PC-9 (cell line): ENCODE results near the gene RUNX2. TPM values are rescaled to one million over a fixed set of nuclear protein-coding genes. Genes with fewer than 3 reads are reported as not detected.

Experiments
- BruUV-seq: library from RNA; stranded (reverse); fragments of 400-500 nt; replicated peaks from 2 replicates; lab custom pipeline; 2021; lab: Mats Ljungman, UMichigan
- CTCF ChIA-PET: fragments of 300-600 bp; sonication (Branson Sonifier 250); formaldehyde crosslinking; loops from one replicate; lab custom pipeline; 2022; ENCODE audit warnings: antibody characterized with exemption; lab: Charles Lee
- POLR2A ChIA-PET: fragments of 300-600 bp; sonication (Branson Sonifier 250); formaldehyde crosslinking; loops from one replicate; lab custom pipeline; 2022; ENCODE audit warnings: antibody characterized with exemption; ENCODE audit not compliant: unreplicated experiment; lab: Charles Lee
- DNase-seq, 2 experiments: peaks; one replicate each; pipeline versions ENCODE4 v3.0.0 to v3.0.0-alpha.2; 2015 to 2022; ENCODE audit warnings: mixed read lengths in 1 of 2
- H2AFZ ChIP-seq: fragments of 200-600 bp; sonication (generic); 2 replicates; pipeline ENCODE4 v1.8.1; 2017; ENCODE audit warnings: antibody characterized with exemption
- H3F3A ChIP-seq: fragments of 200-600 bp; sonication (generic); 2 replicates; pipeline ENCODE4 v1.8.1; 2017; ENCODE audit warnings: antibody characterized with exemption, mild to moderate bottlenecking, low read depth; ENCODE audit not compliant: insufficient read depth
- H3K27ac ChIP-seq: fragments of 200-600 bp; sonication (generic); 2 replicates; pipeline ENCODE4 v1.6.1; 2016; ENCODE audit warnings: mixed run types
- H3K27me3 ChIP-seq: fragments of 200-600 bp; sonication (generic); 2 replicates; pipeline ENCODE4 v1.6.1; 2016; ENCODE audit warnings: low read depth, mixed run types; ENCODE audit not compliant: insufficient read depth
- H3K36me3 ChIP-seq: fragments of 200-600 bp; sonication (generic); 2 replicates; pipeline ENCODE4 v1.6.1; 2016; ENCODE audit warnings: low read depth, mixed run types
- H3K4me1 ChIP-seq: fragments of 200-600 bp; sonication (generic); replicated peaks from 2 replicates; pipeline ENCODE4 v1.6.1; 2016; ENCODE audit warnings: mixed run types; ENCODE audit not compliant: insufficient read depth
- H3K4me2 ChIP-seq: fragments of 200-600 bp; sonication (generic); 2 replicates; pipeline ENCODE4 v1.6.1; 2017; ENCODE audit warnings: mixed run types
- H3K4me3 ChIP-seq: fragments of 200-600 bp; sonication (generic); 2 replicates; pipeline ENCODE4 v1.6.1; 2016; ENCODE audit warnings: mixed run types
- H3K79me2 ChIP-seq: fragments of 200-600 bp; sonication (generic); 2 replicates; pipeline ENCODE4 v1.6.1; 2017; ENCODE audit warnings: low read depth, mixed run types
- H3K9me2 ChIP-seq: fragments of 200-600 bp; sonication (generic); 2 replicates; pipeline ENCODE4 v1.8.1; 2017; ENCODE audit warnings: mild to moderate bottlenecking; ENCODE audit not compliant: insufficient read depth
- H3K9me3 ChIP-seq: fragments of 200-600 bp; sonication (generic); 2 replicates; pipeline ENCODE4 v1.8.1; 2016; ENCODE audit warnings: low read depth; ENCODE audit not compliant: insufficient read depth
- H4K20me1 ChIP-seq: fragments of 200-600 bp; sonication (generic); 2 replicates; pipeline ENCODE4 v1.8.1; 2017; ENCODE audit not compliant: insufficient read depth
- EZH2 ChIP-seq: fragments of 200-600 bp; sonication (generic); IDR thresholded peaks from 2 replicates; pipeline ENCODE4 v1.8.0; 2017; ENCODE audit warnings: antibody characterized with exemption, low read depth
- intact Hi-C: fragments of 100-400 bp; cut with micrococcal nuclease; formaldehyde crosslinking; loops from one replicate; pipeline ENCODE4 v1.10.0; 2022; ENCODE audit not compliant: unreplicated experiment
- total RNA-seq: library from RNA; stranded (reverse); gene quantifications from 2 replicates; pipeline ENCODE4 v1.2.3, GENCODE V29; 2021
- TF ChIP-seq, protein P1 (sequence below): fragments of 200-600 bp; sonication (generic); conservative IDR thresholded peaks from 2 replicates; pipeline ENCODE4 v1.6.1; 2017; ENCODE audit warnings: mixed run types, antibody characterized with exemption, mild to moderate bottlenecking, moderate library complexity

Gene RUNX2
- total RNA-seq, 1 experiment from 2014 or later, result 12.5 TPM

GRCh38 chr6:45562171-45562570 is 234.0 kb downstream of the RUNX2 start:
- Histone ChIP-seq H4K20me1 (no peaks in the 10 kb centered on the region), H3K9me2 (no peaks in the 10 kb centered on the region), H3K4me2 (no peak overlapping the region), H2AFZ (no peak overlapping the region), H3K79me2 (no peaks in the 10 kb centered on the region), H3K4me3 (no peak overlapping the region), H3K4me1 (0 out of 2 replicates have a peak, but pooled peaks cover 3% of the 10 kb centered on the region), H3F3A (no peaks in the 10 kb centered on the region), H3K27ac (no peak overlapping the region), H3K36me3 (no peaks in the 10 kb centered on the region), H3K9me3 (no peaks in the 10 kb centered on the region), H3K27me3 (no peaks in the 10 kb centered on the region)
- DNase-seq, result no peak
- no TSS peak for BruUV-seq
- ChIA-PET CTCF (no interaction called here), POLR2A (no interaction called here)
- TF ChIP-seq, protein P1, sequence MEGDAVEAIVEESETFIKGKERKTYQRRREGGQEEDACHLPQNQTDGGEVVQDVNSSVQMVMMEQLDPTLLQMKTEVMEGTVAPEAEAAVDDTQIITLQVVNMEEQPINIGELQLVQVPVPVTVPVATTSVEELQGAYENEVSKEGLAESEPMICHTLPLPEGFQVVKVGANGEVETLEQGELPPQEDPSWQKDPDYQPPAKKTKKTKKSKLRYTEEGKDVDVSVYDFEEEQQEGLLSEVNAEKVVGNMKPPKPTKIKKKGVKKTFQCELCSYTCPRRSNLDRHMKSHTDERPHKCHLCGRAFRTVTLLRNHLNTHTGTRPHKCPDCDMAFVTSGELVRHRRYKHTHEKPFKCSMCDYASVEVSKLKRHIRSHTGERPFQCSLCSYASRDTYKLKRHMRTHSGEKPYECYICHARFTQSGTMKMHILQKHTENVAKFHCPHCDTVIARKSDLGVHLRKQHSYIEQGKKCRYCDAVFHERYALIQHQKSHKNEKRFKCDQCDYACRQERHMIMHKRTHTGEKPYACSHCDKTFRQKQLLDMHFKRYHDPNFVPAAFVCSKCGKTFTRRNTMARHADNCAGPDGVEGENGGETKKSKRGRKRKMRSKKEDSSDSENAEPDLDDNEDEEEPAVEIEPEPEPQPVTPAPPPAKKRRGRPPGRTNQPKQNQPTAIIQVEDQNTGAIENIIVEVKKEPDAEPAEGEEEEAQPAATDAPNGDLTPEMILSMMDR, result no peak
- no peak for TF ChIP-seq EZH2
- intact Hi-C loops, result no loop called here

DNA sequence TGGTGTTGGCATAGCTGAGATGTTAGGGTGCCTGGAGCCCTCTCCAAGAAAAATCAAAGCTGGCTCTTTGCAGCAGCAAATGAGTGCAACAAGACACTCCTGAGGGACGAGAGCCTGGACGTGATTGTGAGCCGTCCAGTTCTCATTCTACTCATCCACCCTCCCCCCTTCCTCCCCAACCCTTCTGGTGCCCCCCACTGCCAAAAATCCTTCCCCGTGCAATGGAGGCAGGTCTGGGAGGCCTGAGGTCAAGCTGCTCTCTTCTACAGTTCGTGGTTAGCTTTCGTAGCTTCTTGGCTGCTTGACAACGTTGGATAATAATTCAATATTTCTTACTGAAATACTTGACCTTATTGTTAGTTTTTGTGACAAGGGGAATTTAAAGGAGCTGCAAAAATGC is 234.9 kb downstream of the RUNX2 start:
- no peak overlapping the region for H3K4me3 ChIP-seq
- H3K4me2 ChIP-seq, result no peak overlapping the region
- 0 out of 2 replicates have a peak, but pooled peaks cover 6% of the 10 kb centered on the region for H3K4me1 ChIP-seq
- no TSS peak for BruUV-seq
- POLR2A ChIA-PET, result no interaction called here
- H3K9me2 ChIP-seq, result no peaks in the 10 kb centered on the region
- H3K36me3 ChIP-seq, result no peaks in the 10 kb centered on the region
- H3K27ac ChIP-seq, result no peak overlapping the region
- no peaks in the 10 kb centered on the region for H4K20me1 ChIP-seq
- no peaks in the 10 kb centered on the region for H3K79me2 ChIP-seq
- intact Hi-C loops, result no loop called here
- H3K9me3 ChIP-seq, result no peaks in the 10 kb centered on the region
- CTCF ChIA-PET, result interaction anchor here (0.6 kb wide), 1 partner anchor 1053 kb away, joined by 8 read pairs; no protein-coding TSS in a partner anchor
- no peak for TF ChIP-seq EZH2
- TF ChIP-seq, protein P1, result no peak
- no peak overlapping the region for H2AFZ ChIP-seq
- no peaks in the 10 kb centered on the region for H3F3A ChIP-seq
- no peaks in the 10 kb centered on the region for H3K27me3 ChIP-seq
- no peak for DNase-seq

GRCh38 chr6:45563844-45564243 is 235.7 kb downstream of the RUNX2 start:
- no TSS peak for BruUV-seq
- H3K9me3 ChIP-seq, result no peaks in the 10 kb centered on the region
- no peaks in the 10 kb centered on the region for H3K27me3 ChIP-seq
- H2AFZ ChIP-seq, result no peak overlapping the region
- no peak overlapping the region for H3K27ac ChIP-seq
- no peaks in the 10 kb centered on the region for H3F3A ChIP-seq
- 0 out of 2 replicates have a peak, but pooled peaks cover 6% of the 10 kb centered on the region for H3K4me1 ChIP-seq
- no peaks in the 10 kb centered on the region for H3K79me2 ChIP-seq
- no peaks in the 10 kb centered on the region for H4K20me1 ChIP-seq
- intact Hi-C loops, result no loop called here
- TF ChIP-seq, protein P1, result no peak
- no peak for TF ChIP-seq EZH2
- DNase-seq, result no peak
- no peaks in the 10 kb centered on the region for H3K9me2 ChIP-seq
- no peak overlapping the region for H3K4me2 ChIP-seq
- ChIA-PET POLR2A (no interaction called here), CTCF (interaction anchor here (0.6 kb wide), 1 partner anchor 1118 kb away, joined by 4 read pairs; no protein-coding TSS in a partner anchor)
- H3K36me3 ChIP-seq, result no peaks in the 10 kb centered on the region
- no peak overlapping the region for H3K4me3 ChIP-seq
